ENCODE measurements around the gene PBX3.

GRCh38 chr9:126001581-126002225 lies 254.5 kb downstream of the PBX3 start:
- TF ChIP-seq CTCF (conservative IDR thresholded peaks at IDR 0.05; ENCODE audit: low read depth, low read length) (no peak), EZH2 (IDR thresholded peaks at IDR 0.05; ENCODE audit: borderline replicate concordance, low read depth, low read length, poor library complexity, severe bottlenecking) (no peak)
